Neural crest cell (in vitro differentiated cells): ENCODE results near the gene ATRIP. TPM values are rescaled to one million over a fixed set of nuclear protein-coding genes. Genes with fewer than 3 reads are reported as not detected.
"Not testable (repeated sequence)": the region's sequence is repeated elsewhere in the genome, so short reads cannot be mapped to it uniquely, and the experiment has no call there.

Source experiments
- DNase-seq: peaks from one replicate; pipeline ENCODE4 v3.0.0; 2021; ENCODE audit warnings: low read depth, mixed read lengths, low spot score
- H3K27ac Mint-ChIP-seq: one replicate; pipeline ENCODE4 v1.8.0; 2021; ENCODE audit warnings: mild to moderate bottlenecking, mixed read lengths; ENCODE audit not compliant: unreplicated experiment
- H3K27me3 Mint-ChIP-seq: 2 replicates; pipeline ENCODE4 v1.8.0; 2021; ENCODE audit warnings: low read depth, mild to moderate bottlenecking, mixed read lengths
- H3K36me3 Mint-ChIP-seq: 2 replicates; pipeline ENCODE4 v1.8.0; 2021; ENCODE audit warnings: low read depth, mild to moderate bottlenecking, mixed read lengths
- H3K4me1 Mint-ChIP-seq: 2 replicates; pipeline ENCODE4 v1.8.0; 2021; ENCODE audit warnings: mixed read lengths
- H3K4me3 Mint-ChIP-seq: one replicate; pipeline ENCODE4 v1.8.0; 2021; ENCODE audit warnings: mild to moderate bottlenecking, mixed read lengths
- H3K9me3 Mint-ChIP-seq: 2 replicates; pipeline ENCODE4 v1.8.0; 2021; ENCODE audit warnings: mixed read lengths
- total RNA-seq: library from RNA; stranded (reverse); gene quantifications from 2 replicates; pipeline ENCODE4 v1.2.1, GENCODE V29; 2021
- TF ChIP-seq, protein P1 (sequence below): fragments of 200-600 bp; sonication (generic); conservative IDR thresholded peaks from 2 replicates; pipeline ENCODE4 v1.5.0; 2021; ENCODE audit warnings: antibody characterized with exemption, mild to moderate bottlenecking

The ATRIP gene
- total RNA-seq, 1 donor from 2014 or later = 22.1 TPM

DNA sequence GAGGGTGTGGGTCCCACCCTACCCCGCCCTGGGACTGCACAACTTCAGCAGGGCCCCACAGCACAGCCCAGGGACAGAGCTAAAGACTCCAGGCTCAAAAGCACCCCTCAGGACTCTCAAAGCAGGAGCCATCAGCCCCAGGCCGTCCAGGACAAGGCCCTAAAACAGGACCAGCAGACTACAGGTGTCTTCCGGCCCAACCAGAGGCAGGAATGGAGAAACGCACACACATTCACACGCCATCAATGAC lies 26.1 kb downstream of the ATRIP start:
- no peaks in the 10 kb centered on the region for H3K36me3 Mint-ChIP-seq
- no peak for DNase-seq
- H3K4me1 Mint-ChIP-seq = peaks cover 38% of the 10 kb centered on the region
- H3K27ac Mint-ChIP-seq = peak overlapping the region; percentile 98
- H3K9me3 Mint-ChIP-seq = no peaks in the 10 kb centered on the region
- H3K4me3 Mint-ChIP-seq = peak overlapping the region; percentile 94
- no peaks in the 10 kb centered on the region for H3K27me3 Mint-ChIP-seq
- TF ChIP-seq, protein P1, sequence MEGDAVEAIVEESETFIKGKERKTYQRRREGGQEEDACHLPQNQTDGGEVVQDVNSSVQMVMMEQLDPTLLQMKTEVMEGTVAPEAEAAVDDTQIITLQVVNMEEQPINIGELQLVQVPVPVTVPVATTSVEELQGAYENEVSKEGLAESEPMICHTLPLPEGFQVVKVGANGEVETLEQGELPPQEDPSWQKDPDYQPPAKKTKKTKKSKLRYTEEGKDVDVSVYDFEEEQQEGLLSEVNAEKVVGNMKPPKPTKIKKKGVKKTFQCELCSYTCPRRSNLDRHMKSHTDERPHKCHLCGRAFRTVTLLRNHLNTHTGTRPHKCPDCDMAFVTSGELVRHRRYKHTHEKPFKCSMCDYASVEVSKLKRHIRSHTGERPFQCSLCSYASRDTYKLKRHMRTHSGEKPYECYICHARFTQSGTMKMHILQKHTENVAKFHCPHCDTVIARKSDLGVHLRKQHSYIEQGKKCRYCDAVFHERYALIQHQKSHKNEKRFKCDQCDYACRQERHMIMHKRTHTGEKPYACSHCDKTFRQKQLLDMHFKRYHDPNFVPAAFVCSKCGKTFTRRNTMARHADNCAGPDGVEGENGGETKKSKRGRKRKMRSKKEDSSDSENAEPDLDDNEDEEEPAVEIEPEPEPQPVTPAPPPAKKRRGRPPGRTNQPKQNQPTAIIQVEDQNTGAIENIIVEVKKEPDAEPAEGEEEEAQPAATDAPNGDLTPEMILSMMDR = no peak

DNA sequence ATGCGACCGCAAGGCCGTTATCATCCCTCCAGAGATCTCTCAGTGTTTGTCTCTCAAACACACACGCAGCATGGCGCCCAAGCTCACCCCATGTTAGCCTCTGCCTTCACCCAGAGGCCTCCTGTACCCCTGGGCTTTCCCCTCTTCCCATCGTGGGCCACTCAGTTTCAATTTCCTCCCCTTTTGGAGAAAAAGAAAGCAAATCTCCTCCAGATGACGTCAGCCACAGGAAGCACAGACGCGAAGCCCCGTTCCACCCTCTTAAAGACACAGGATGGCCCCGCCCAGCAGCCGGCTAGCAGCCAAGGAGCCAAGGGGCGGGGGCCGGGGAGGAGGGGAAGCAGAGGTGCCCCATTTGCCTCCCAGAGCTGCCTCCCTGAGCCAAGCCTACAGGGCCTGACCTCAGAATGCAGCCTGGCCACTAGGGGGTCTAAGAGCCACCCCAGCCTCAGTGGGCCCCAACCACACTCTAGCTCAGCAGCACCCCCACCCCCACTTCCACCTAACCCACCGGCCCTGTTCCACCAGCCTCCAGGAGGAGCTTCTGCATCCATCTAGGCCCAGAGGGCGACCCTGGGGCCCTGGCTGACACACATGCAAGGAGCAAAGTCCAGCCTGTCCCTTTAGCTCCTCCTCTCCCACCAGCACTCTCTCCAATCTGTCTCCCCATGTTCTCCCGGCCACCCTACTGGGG lies 26.5 kb downstream of the ATRIP start:
- Mint-ChIP-seq H3K4me1 (peaks cover 33% of the 10 kb centered on the region), H3K27me3 (no peaks in the 10 kb centered on the region), H3K27ac (peak overlapping the region; percentile 98)

DNA sequence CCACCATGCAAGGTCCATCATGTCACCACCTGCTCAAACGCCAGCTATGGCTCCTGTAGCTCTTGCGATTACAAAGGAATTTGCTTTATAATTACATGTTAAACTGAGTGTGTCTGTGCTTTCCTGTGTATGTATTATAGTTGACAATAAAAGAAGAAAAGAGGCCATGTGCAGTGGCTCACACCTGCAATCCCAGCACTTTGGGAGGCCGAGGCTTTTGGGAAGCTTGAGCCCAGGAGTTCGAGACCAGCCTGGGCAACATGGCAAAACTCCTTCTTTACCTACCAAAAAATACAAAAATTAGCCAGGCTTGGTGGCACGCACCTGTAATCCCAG lies 27.0 kb downstream of the ATRIP start:
- Mint-ChIP-seq H3K27ac (peak overlapping the region; percentile 98), H3K27me3 (no peaks in the 10 kb centered on the region), H3K4me3 (peak overlapping the region; percentile 94), H3K4me1 (peaks cover 33% of the 10 kb centered on the region), H3K9me3 (no peaks in the 10 kb centered on the region), H3K36me3 (no peaks in the 10 kb centered on the region)
- TF ChIP-seq, protein P1 = no peak
- DNase-seq = no peak

More for the DNA sequence above, 26.5 kb downstream of the ATRIP start:
- Mint-ChIP-seq H3K4me3 (peak overlapping the region; percentile 94), H3K9me3 (no peaks in the 10 kb centered on the region), H3K36me3 (no peaks in the 10 kb centered on the region)
- DNase-seq = peak; percentile 84
- TF ChIP-seq, protein P1 = peak; percentile 61

DNA sequence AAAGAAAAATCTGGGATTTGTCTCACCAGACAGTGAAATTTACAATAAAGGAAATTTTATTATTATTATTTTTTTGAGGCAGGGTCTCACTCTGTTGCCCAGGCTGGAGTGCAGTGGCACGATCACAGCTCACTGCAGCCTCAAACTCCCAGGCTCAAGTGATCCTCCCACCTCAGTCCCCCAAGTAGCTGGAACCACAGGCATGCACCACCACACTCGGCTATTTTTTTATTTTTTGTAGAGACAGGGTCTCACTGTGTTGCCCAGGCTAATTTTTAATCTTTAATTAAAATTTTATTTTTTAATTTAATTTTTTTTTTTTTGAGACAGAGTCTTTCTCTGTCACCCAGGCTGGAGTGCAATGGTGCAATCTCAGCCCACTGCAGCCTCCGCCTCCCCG lies 27.5 kb downstream of the ATRIP start:
- not testable (repeated sequence) for H3K27me3 Mint-ChIP-seq, H3K27ac Mint-ChIP-seq, H3K9me3 Mint-ChIP-seq, DNase-seq, H3K36me3 Mint-ChIP-seq
- H3K4me1 Mint-ChIP-seq = peaks cover 28% of the 10 kb centered on the region
- H3K4me3 Mint-ChIP-seq = peak overlapping the region; percentile 94

DNA sequence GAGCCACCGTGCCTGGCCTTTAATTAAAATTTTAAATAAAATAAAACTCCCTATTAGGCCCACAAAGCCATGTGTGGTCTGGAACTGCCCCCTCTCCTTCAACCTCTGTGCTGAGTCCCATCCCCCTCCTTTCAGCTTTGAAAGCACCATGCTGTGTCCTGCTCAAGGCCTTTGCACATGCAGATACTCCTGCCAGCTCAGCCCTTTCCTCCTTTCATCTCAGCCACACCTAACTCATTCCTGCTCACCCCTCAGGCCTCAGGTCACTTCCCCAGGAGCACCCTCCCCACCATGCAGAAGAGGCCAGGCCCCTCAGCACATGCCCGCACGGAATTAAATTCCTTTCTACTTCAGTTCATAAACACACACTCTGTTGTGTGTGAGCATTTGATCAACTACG lies 28.1 kb downstream of the ATRIP start:
- H3K4me3 Mint-ChIP-seq = peak overlapping the region; percentile 67

DNA sequence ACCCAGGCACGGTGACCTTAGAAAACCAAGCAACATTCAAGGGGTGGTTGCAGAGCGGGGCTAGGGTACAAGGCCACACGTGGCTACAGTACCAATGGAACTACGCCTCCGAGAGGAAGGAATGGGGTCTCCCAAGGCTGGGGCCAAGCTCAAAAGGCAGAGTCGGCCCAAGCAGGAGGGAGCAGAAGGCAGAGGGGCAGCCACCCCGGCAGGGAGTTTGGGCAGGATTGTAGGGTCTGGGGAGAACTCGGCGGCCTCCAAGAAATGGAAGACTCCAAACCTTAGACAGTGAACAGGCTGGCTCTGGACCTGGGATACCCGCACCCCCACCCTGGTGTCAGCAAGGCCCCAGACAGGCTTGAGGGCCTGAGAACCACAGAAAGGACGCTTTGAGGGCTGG lies 28.7 kb downstream of the ATRIP start:
- H3K27ac Mint-ChIP-seq = no peak overlapping the region
- DNase-seq = no peak

More for the DNA sequence above, 28.1 kb downstream of the ATRIP start:
- no peaks in the 10 kb centered on the region for H3K9me3 Mint-ChIP-seq
- no peak for DNase-seq
- no peaks in the 10 kb centered on the region for H3K36me3 Mint-ChIP-seq
- H3K27me3 Mint-ChIP-seq = no peaks in the 10 kb centered on the region
- TF ChIP-seq, protein P1 = no peak
- peaks cover 24% of the 10 kb centered on the region for H3K4me1 Mint-ChIP-seq
- H3K27ac Mint-ChIP-seq = peak overlapping the region; percentile 88

More for the DNA sequence above, 28.7 kb downstream of the ATRIP start:
- peaks cover 19% of the 10 kb centered on the region for H3K4me1 Mint-ChIP-seq
- TF ChIP-seq, protein P1 = no peak
- H3K27me3 Mint-ChIP-seq = no peaks in the 10 kb centered on the region
- H3K9me3 Mint-ChIP-seq = no peaks in the 10 kb centered on the region
- no peaks in the 10 kb centered on the region for H3K36me3 Mint-ChIP-seq
- peak overlapping the region; percentile 67 for H3K4me3 Mint-ChIP-seq
